HG03439 (cell line): Measurements from ENCODE around the gene AKT1.
"Not testable (repeated sequence)": the region's sequence is repeated elsewhere in the genome, so short reads cannot be mapped to it uniquely, and the experiment has no call there.

Source experiments
- ATAC-seq: cut with Tn5 transposase; IDR thresholded peaks from one replicate; pipeline ENCODE4 v1.9.1; 2021; ENCODE audit warnings: mild to moderate bottlenecking, moderate library complexity; ENCODE audit not compliant: unreplicated experiment

Gene AKT1

GRCh38 chr14:104741108-104741802 is 54.3 kb downstream of the AKT1 start:
- ATAC-seq = no peak

- ATAC-seq = no peak
Measured at GRCh38 chr14:104739546-104740516, 55.7 kb downstream of the AKT1 start.

GRCh38 chr14:104739026-104739425 is 56.5 kb downstream of the AKT1 start:
- ATAC-seq = no peak

- ATAC-seq = no peak
Measured at GRCh38 chr14:104738375-104739019, 57.1 kb downstream of the AKT1 start.

GRCh38 chr14:104735830-104736642 is 59.5 kb downstream of the AKT1 start:
- ATAC-seq = no peak

- ATAC-seq = no peak
Measured at GRCh38 chr14:104734991-104735779, 60.4 kb downstream of the AKT1 start.

- ATAC-seq = no peak
Measured at GRCh38 chr14:104734601-104734990, 61.0 kb downstream of the AKT1 start.

GRCh38 chr14:104734051-104734587 is 61.4 kb downstream of the AKT1 start:
- ATAC-seq = no peak

GRCh38 chr14:104732931-104733681 is 62.4 kb downstream of the AKT1 start:
- ATAC-seq = no peak

- ATAC-seq = no peak
Measured at GRCh38 chr14:104732355-104732804, 63.2 kb downstream of the AKT1 start.

GRCh38 chr14:104731320-104732294 is 63.9 kb downstream of the AKT1 start:
- ATAC-seq = no peak

- no peak for ATAC-seq
Measured at GRCh38 chr14:104730487-104730886, 65.1 kb downstream of the AKT1 start.

- ATAC-seq = no peak
Measured at GRCh38 chr14:104729835-104730181, 65.7 kb downstream of the AKT1 start.

GRCh38 chr14:104729176-104729834 is 66.2 kb downstream of the AKT1 start:
- not testable (repeated sequence) for ATAC-seq

- no peak for ATAC-seq
Measured at GRCh38 chr14:104728631-104729030, 66.9 kb downstream of the AKT1 start.

GRCh38 chr14:104726600-104727451 is 68.7 kb downstream of the AKT1 start:
- no peak for ATAC-seq
